Stomach (tissue), 9 donors: ENCODE results near the gene TTC24. TPM values are rescaled to one million over a fixed set of nuclear protein-coding genes. Genes with fewer than 3 reads are reported as not detected.
"Not testable (repeated sequence)": the region's sequence is repeated elsewhere in the genome, so short reads cannot be mapped to it uniquely, and the experiment has no call there.

Experiments used
- DNase-seq, 2 donors: peaks; one replicate each; pipeline versions ENCODE4 v3.0.0 to v3.0.0-alpha.2; 2013 to 2019
- H3K27ac ChIP-seq, 5 donors: fragments of 200-600 bp in 4 of 5; sonication (generic) in 4 of 5; one replicate each; pipeline ENCODE4 v1.5.1; 2013 to 2019; ENCODE audit warnings: mild to moderate bottlenecking in 1 of 5, moderate library complexity in 1 of 5
- H3K27me3 ChIP-seq, 3 donors: fragments of 200-600 bp; sonication (generic); one replicate each; pipeline ENCODE4 v1.5.1; 2017 to 2019; ENCODE audit warnings: mixed run types in 1 of 3
- H3K36me3 ChIP-seq, 4 donors: fragments of 200-600 bp; sonication (generic); 1 replicate in 3 of 4; 2 replicates in 1 of 4; pipeline ENCODE4 v1.5.1; 2016 to 2019
- H3K4me1 ChIP-seq, 4 donors: fragments of 200-600 bp; sonication (generic); one replicate each; pipeline ENCODE4 v1.5.1; 2016 to 2019
- H3K4me3 ChIP-seq, 4 donors: fragments of 200-600 bp; sonication (generic) in 3 of 4; one replicate each; pipeline ENCODE4 v1.5.1; 2016 to 2019; ENCODE audit warnings: mild to moderate bottlenecking in 1 of 4
- H3K9me3 ChIP-seq, 4 donors: fragments of 200-600 bp; sonication (generic); one replicate each; pipeline ENCODE4 v1.5.1; 2016 to 2019
- CTCF ChIP-seq, 7 experiments: fragments of 450-650 bp in 4 of 7; fragments of 200-600 bp in 3 of 7; sonication (generic) in 3 of 7; IDR thresholded peaks; one replicate each; pipeline ENCODE4 v1.5.1; 2016 to 2019; ENCODE audit warnings: antibody characterized with exemption in 7 of 7, control low read depth in 2 of 7, mild to moderate bottlenecking in 1 of 7
- EP300 ChIP-seq: sonication (generic); formaldehyde crosslinking; IDR thresholded peaks from one replicate; pipeline ENCODE4 v1.6.1; 2017; ENCODE audit warnings: antibody characterized with exemption
- POLR2A ChIP-seq, 4 donors: fragments of 450-650 bp; IDR thresholded peaks; one replicate each; pipeline ENCODE4 v1.6.1; 2016; ENCODE audit warnings: antibody characterized with exemption in 4 of 4, control low read depth in 2 of 4, mild to moderate bottlenecking in 1 of 4, moderate library complexity in 1 of 4
- POLR2AphosphoS5 ChIP-seq, 3 donors: sonication (generic); formaldehyde crosslinking; IDR thresholded peaks; one replicate each; pipeline ENCODE4 v1.6.1; 2016; ENCODE audit warnings: antibody characterized with exemption in 3 of 3
- WGBS, 5 donors: extraction: QIAGEN DNeasy Blood & Tissue Kit in 3 of 5; methylation state at CpG; one replicate each; pipeline versions ENCODE4 v1.1.5 to v1.1.7; 2013 to 2018; 5-methylcytosine and 5-hydroxymethylcytosine counted together
- intact Hi-C: fragments of 100-400 bp; cut with DNase I; formaldehyde crosslinking; loops from one replicate; pipeline ENCODE4 v1.15.1; 2023; ENCODE audit warnings: low total_unique reads
- polyA plus RNA-seq, 3 donors: library from polyadenylated mRNA; stranded (reverse); fragments of 200-250 nt; gene quantifications; one replicate each; pipeline ENCODE4 v1.2.3, GENCODE V29; 2013
- total RNA-seq, 5 donors: library from RNA; depleted of rRNA; stranded (reverse); fragments of >200 nt; gene quantifications; one replicate each; pipeline versions ENCODE4 v1.1.0 to v1.2.3, GENCODE V29; 2014 to 2016
- donor health status: healthy with polysubstance abuse.
- donor health status: Bipolar disorder and iron deficiency.
- donor health status: healthy.

The TTC24 gene
- total and polyA plus RNA-seq, 8 donors, result 0.55 TPM; not detected in 7

DNA sequence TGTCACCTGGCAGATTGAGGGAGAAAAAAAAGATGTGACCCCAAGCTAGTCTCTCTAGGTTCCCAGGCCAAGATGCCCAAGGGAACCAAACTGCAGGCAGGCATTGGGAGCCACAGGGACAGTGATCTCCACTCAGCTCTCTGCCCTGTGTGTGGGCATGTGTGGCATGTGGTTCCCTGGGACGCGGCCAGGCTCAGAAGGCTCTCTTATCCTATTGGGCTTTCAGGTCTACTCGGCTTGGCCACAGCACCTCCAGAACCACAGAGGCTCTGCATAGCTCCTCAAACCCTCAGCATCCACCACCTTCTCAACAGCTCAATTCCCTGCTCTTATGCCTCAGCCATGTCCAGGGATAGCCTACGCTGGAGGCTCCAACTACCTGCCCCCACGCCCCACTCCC is 29.2 kb upstream of the TTC24 start:
- Histone ChIP-seq H3K4me3 (no peak overlapping the region), H3K27me3 (no peaks in the 10 kb centered on the region), H3K9me3 (no peaks in the 10 kb centered on the region), H3K4me1 (no peaks in the 10 kb centered on the region), H3K27ac (no peak overlapping the region), H3K36me3 (peaks cover 0 to 16% (median 0%) of the 10 kb centered on the region in 4 donors)
- 72 to 87% (median 87%) methylated on average over 5 of the region's 5 CpGs for WGBS, 5 donors
- DNase-seq, result no peak
- intact Hi-C loops, result no loop called here
- TF ChIP-seq EP300 (no peak), POLR2A (IDR thresholded peaks at IDR 0.05) (no peak), POLR2AphosphoS5 (IDR thresholded peaks at IDR 0.05) (no peak), CTCF (IDR thresholded peaks at IDR 0.05) (no peak)

DNA sequence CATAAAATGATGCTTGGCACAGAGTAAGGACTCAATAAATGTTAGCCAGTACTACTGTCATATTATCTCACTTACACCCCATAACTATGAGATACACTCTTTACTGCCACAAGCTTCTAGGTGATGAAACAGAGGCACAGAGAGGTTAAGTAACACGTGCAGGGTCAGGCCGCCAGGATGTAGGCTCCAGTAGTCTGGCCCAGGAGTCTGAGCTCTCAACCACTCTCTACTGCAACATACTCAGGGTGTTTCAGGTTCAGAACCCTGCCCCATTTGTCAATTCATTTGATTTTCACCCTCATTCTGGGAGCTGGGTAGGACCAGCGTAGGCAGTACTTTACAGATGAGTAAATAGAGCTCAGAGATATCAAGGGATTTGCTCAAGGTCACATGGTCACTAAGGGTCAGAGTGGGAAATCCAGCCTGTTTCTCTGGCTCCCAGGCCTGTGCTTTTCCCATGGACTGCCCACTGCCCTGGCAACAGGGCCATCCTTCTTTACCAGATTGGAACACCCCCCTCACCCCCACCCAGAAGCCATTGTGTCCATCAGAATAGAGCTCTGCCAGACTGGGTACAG is 28.4 kb upstream of the TTC24 start:
- TF ChIP-seq POLR2AphosphoS5 (IDR thresholded peaks at IDR 0.05) (no peak), POLR2A (IDR thresholded peaks at IDR 0.05) (no peak), EP300 (no peak), CTCF (IDR thresholded peaks at IDR 0.05) (no peak)
- no peaks in the 10 kb centered on the region for H3K4me1 ChIP-seq
- WGBS, 5 donors, result 62 to 80% (median 65%) methylated on average over 3 of the region's 3 CpGs
- no peak overlapping the region for H3K27ac ChIP-seq
- peaks cover 0 to 16% (median 0%) of the 10 kb centered on the region in 4 donors for H3K36me3 ChIP-seq
- no peak for DNase-seq
- H3K4me3 ChIP-seq, result no peak overlapping the region
- no peaks in the 10 kb centered on the region for H3K27me3 ChIP-seq
- no peaks in the 10 kb centered on the region for H3K9me3 ChIP-seq
- intact Hi-C loops, result no loop called here

- Histone ChIP-seq H3K4me1 (no peaks in the 10 kb centered on the region), H3K36me3 (peaks cover 0 to 13% (median 0%) of the 10 kb centered on the region in 4 donors), H3K9me3 (no peaks in the 10 kb centered on the region), H3K27me3 (no peaks in the 10 kb centered on the region), H3K27ac (no peak overlapping the region), H3K4me3 (no peak overlapping the region)
- WGBS, 5 donors, result 86 to 95% (median 92%) methylated on average over 6 of the region's 6 CpGs
- intact Hi-C loops, result no loop called here
- DNase-seq, result no peak
- TF ChIP-seq POLR2A (IDR thresholded peaks at IDR 0.05), result no peak
- no peak for TF ChIP-seq CTCF (IDR thresholded peaks at IDR 0.05)
- no peak for TF ChIP-seq EP300
- TF ChIP-seq POLR2AphosphoS5 (IDR thresholded peaks at IDR 0.05), result no peak
Measured at GRCh38 chr1:156551869-156552268, 27.7 kb upstream of the TTC24 start.

GRCh38 chr1:156552518-156552917 is 27.0 kb upstream of the TTC24 start:
- H3K36me3 ChIP-seq, result peaks cover 0 to 13% (median 0%) of the 10 kb centered on the region in 4 donors
- no peaks in the 10 kb centered on the region for H3K27me3 ChIP-seq
- no peak overlapping the region for H3K4me3 ChIP-seq
- intact Hi-C loops, result no loop called here
- H3K4me1 ChIP-seq, result no peaks in the 10 kb centered on the region
- no peaks in the 10 kb centered on the region for H3K9me3 ChIP-seq
- TF ChIP-seq EP300 (no peak), POLR2AphosphoS5 (IDR thresholded peaks at IDR 0.05) (no peak), POLR2A (IDR thresholded peaks at IDR 0.05) (no peak), CTCF (IDR thresholded peaks at IDR 0.05) (no peak)
- DNase-seq, result no peak
- 73 to 77% (median 76%) methylated on average over 5 of the region's 5 CpGs for WGBS, 5 donors
- H3K27ac ChIP-seq, result no peak overlapping the region

DNA sequence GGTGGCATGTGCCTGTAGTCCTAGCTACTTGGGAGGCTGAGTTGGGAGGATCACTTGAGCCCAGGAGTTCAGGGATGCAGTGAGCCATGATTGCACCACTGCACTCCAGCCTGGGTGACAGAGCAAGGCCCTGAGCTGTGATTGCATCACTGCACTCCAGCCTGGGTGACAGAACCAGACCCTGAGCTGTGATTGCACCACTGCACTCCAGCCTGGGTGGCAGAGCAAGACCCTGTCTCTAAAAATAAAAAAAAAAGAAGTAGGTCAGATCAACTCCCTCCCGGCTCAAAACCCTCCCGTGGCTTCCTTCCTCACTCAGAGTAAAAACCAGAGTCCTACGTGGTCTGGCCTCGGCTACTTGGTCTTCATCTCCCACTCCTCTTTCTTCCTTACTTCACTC is 26.6 kb upstream of the TTC24 start:
- peaks cover 0 to 11% (median 0%) of the 10 kb centered on the region in 4 donors for H3K36me3 ChIP-seq
- DNase-seq, result not testable (repeated sequence)

More for the DNA sequence above, 26.6 kb upstream of the TTC24 start:
- H3K4me1 ChIP-seq, intact Hi-C loops, H3K27ac ChIP-seq, H3K9me3 ChIP-seq, H3K27me3 ChIP-seq, H3K4me3 ChIP-seq: not testable (repeated sequence)
- 77 to 89% (median 84%) methylated on average over 4 of the region's 4 CpGs for WGBS, 5 donors
